Measurements from ENCODE around the gene ASS1.

- TF ChIP-seq CTCF (conservative IDR thresholded peaks at IDR 0.05; ENCODE audit: low read depth, low read length) (no peak), EZH2 (IDR thresholded peaks at IDR 0.05; ENCODE audit: low read length, unreplicated experiment) (no peak)
These were observed 91.9 kb downstream of the ASS1 start for GRCh38 chr9:130536701-130537107.
